Cardiac muscle cell (in vitro differentiated cells and primary cell): ENCODE measurements around the gene ZNF438. TPM values are rescaled to one million over a fixed set of nuclear protein-coding genes. Genes with fewer than 3 reads are reported as not detected.
A peak's percentile ranks its signal among the peaks of the same experiment; 100 is the strongest.

Experiments used
- DNase-seq, 2 donors: peaks; one replicate each; pipeline versions ENCODE4 v3.0.0 to v3.0.0-alpha.2; 2010 to 2017; ENCODE audit warnings: low read depth in 1 of 2, low spot score in 1 of 2
- H3K27ac ChIP-seq: fragments of 200-600 bp; sonication (generic); 2 replicates; pipeline ENCODE4 v1.5.1; 2016
- H3K27me3 ChIP-seq: fragments of 200-600 bp; sonication (generic); 2 replicates; pipeline ENCODE4 v1.6.0; 2016; ENCODE audit warnings: control low read depth
- H3K36me3 ChIP-seq: fragments of 200-600 bp; sonication (generic); 2 replicates; pipeline ENCODE4 v1.5.1; 2016; ENCODE audit warnings: control low read depth
- H3K4me1 ChIP-seq: fragments of 200-600 bp; sonication (generic); 2 replicates; pipeline ENCODE4 v1.8.1; 2017; ENCODE audit warnings: low read depth, mild to moderate bottlenecking, mixed run types
- H3K4me3 ChIP-seq: fragments of 200-600 bp; sonication (generic); 2 replicates; pipeline ENCODE4 v1.5.1; 2016; ENCODE audit warnings: mild to moderate bottlenecking
- H3K9me3 ChIP-seq: fragments of 200-600 bp; sonication (generic); 2 replicates; pipeline ENCODE4 v1.5.1; 2017; ENCODE audit warnings: low read depth, mild to moderate bottlenecking, control low read depth
- CTCF ChIP-seq: IDR thresholded peaks from 2 replicates; pipeline ENCODE4 v1.5.1; 2012; ENCODE audit warnings: low read depth, mild to moderate bottlenecking, low read length
- polyA plus RNA-seq: library from polyadenylated mRNA; unstranded; fragments of >200 nt; fragmentation: Nextera tagmentation; extraction: Ambion mirVana; gene quantifications from 2 replicates; pipeline ENCODE4 v1.2.1, GENCODE V29; 2016
- total RNA-seq: library from RNA; depleted of rRNA; stranded (reverse); fragments of >200 nt; gene quantifications from 2 replicates; pipeline ENCODE4 v1.2.3, GENCODE V29; 2016

ZNF438 gene
- total and polyA plus RNA-seq, 2 experiments from 2014 or later, result 2.9 to 6.0 TPM

DNA sequence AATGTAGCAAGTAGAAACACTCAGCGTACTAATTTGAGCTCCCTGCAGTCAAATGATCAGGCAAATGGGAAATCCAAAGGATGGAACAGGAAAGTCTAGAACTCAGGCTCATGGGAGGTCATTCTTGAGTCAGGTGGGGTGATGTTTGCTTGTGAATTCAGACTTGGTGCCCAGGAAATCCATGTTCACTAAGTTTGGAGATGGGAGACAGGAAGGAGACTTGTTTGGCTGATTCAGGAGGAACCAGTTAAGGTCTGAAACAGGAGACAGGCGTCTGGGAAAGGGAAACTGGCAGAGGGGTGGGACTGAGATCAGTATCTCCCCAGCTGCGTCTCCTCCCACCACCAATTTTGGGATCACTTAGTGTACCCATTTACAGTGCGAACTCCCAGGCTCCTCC is 38.4 kb upstream of the ZNF438 start:
- TF ChIP-seq CTCF, result no peak
- Histone ChIP-seq H3K9me3 (no peaks in the 10 kb centered on the region), H3K27me3 (no peaks in the 10 kb centered on the region), H3K4me3 (no peak overlapping the region), H3K27ac (no peak overlapping the region), H3K4me1 (no peaks in the 10 kb centered on the region), H3K36me3 (no peaks in the 10 kb centered on the region)
- DNase-seq, result no peak

DNA sequence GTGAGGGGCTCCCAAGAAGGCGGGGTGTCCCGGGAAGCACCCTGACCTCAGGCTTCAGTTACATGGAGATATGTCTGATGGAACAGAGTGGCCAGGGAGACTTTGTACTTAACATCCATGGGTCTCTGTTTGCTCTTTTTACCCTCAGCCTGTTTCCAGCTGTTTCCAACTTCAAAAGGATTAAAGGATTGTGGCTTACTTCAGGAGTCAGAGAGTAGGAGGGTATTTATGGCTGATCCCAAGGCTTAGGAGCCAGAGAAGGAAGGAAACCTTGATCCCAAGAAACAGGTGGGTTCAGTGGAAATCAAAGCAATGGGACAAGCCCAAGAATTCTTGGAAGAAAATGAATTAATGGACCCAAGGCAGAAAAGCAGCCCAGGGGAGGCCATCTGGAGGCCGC is 37.7 kb upstream of the ZNF438 start:
- Histone ChIP-seq H3K36me3 (no peaks in the 10 kb centered on the region), H3K27ac (no peak overlapping the region), H3K9me3 (no peaks in the 10 kb centered on the region), H3K4me3 (no peak overlapping the region), H3K4me1 (no peaks in the 10 kb centered on the region), H3K27me3 (no peaks in the 10 kb centered on the region)
- no peak for DNase-seq
- no peak for TF ChIP-seq CTCF

GRCh38 chr10:31064348-31064747 is 32.7 kb upstream of the ZNF438 start:
- no peak for TF ChIP-seq CTCF
- H3K36me3 ChIP-seq, result no peaks in the 10 kb centered on the region
- no peak overlapping the region for H3K27ac ChIP-seq
- no peaks in the 10 kb centered on the region for H3K4me1 ChIP-seq
- no peaks in the 10 kb centered on the region for H3K27me3 ChIP-seq
- no peak overlapping the region for H3K4me3 ChIP-seq
- no peaks in the 10 kb centered on the region for H3K9me3 ChIP-seq
- DNase-seq, result peak in 1 of 2 donors; percentile 73

- no peaks in the 10 kb centered on the region for H3K9me3 ChIP-seq
- no peak overlapping the region for H3K27ac ChIP-seq
- H3K4me1 ChIP-seq, result no peaks in the 10 kb centered on the region
- no peaks in the 10 kb centered on the region for H3K36me3 ChIP-seq
- peak; percentile 7 to 36 for DNase-seq
- no peak for TF ChIP-seq CTCF
- no peaks in the 10 kb centered on the region for H3K27me3 ChIP-seq
- no peak overlapping the region for H3K4me3 ChIP-seq
Observed at GRCh38 chr10:31063841-31064240, 32.2 kb upstream of the ZNF438 start.

DNA sequence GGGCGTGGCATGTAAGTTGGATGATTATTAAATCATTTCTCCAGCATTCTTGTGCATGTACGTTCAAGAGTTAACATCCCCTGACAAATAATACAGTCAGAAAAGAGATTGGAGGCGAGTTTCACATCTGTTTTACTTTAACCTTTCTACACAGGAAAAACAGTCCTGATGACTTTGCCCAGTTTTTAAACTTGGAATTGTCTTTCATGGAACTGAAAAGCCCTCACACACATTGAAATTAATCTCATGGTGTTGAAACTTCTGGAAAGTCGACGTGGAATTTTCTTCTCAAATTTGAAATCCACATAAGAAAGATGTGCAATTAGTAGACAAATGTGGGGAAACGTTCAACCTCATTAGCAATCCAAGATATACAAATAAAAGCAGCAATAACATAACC is 31.2 kb upstream of the ZNF438 start:
- Histone ChIP-seq H3K4me1 (no peaks in the 10 kb centered on the region), H3K9me3 (no peaks in the 10 kb centered on the region), H3K27me3 (no peaks in the 10 kb centered on the region), H3K4me3 (no peak overlapping the region), H3K36me3 (no peaks in the 10 kb centered on the region), H3K27ac (no peak overlapping the region)
- DNase-seq, result peak in 1 of 2 donors; percentile 67
- no peak for TF ChIP-seq CTCF

- Histone ChIP-seq H3K36me3 (no peaks in the 10 kb centered on the region), H3K9me3 (no peaks in the 10 kb centered on the region), H3K4me3 (no peak overlapping the region), H3K4me1 (no peaks in the 10 kb centered on the region), H3K27me3 (no peaks in the 10 kb centered on the region), H3K27ac (no peak overlapping the region)
- no peak for TF ChIP-seq CTCF
- DNase-seq, result peak in 1 of 2 donors; percentile 86
Observed at GRCh38 chr10:31061941-31062340, 30.3 kb upstream of the ZNF438 start.
